SK-N-SH treated with all-trans-retinoic acid at 6 μM for 48 hours (cell line): ENCODE data around the gene TRIM44.
"Not testable (repeated sequence)": the region's sequence is repeated elsewhere in the genome, so short reads cannot be mapped to it uniquely, and the experiment has no call there.

Experiments used
- ATAC-seq: fragments of 200-7000 bp; cut with Tn5 transposase; 3 replicates; pipeline ENCODE4 v1.9.1; 2020; ENCODE audit warnings: mild to moderate bottlenecking, moderate library complexity
- ARNTL ChIP-seq: fragments of 450-650 bp; formaldehyde crosslinking; IDR thresholded peaks from 2 replicates; pipeline ENCODE4 v1.5.0; 2020; ENCODE audit warnings: low read depth, mild to moderate bottlenecking, moderate library complexity, borderline replicate concordance
- BACH2 ChIP-seq: fragments of 250-450 bp; sonication (Bioruptor Pico); IDR thresholded peaks from 2 replicates; pipeline ENCODE4 v1.9.0; 2021; ENCODE audit warnings: mild to moderate bottlenecking, borderline replicate concordance
- CREB5 ChIP-seq: fragments of 250-450 bp; sonication (Bioruptor Pico); IDR thresholded peaks from 2 replicates; pipeline ENCODE4 v1.5.1; 2020; ENCODE audit warnings: low read depth, mild to moderate bottlenecking, moderate library complexity
- ESRRG ChIP-seq: fragments of 250-450 bp; sonication (Bioruptor Pico); IDR thresholded peaks from 2 replicates; pipeline ENCODE4 v1.6.1; 2021; ENCODE audit warnings: mild to moderate bottlenecking
- GLIS3 ChIP-seq: fragments of 250-450 bp; sonication (Bioruptor Pico); IDR thresholded peaks from 2 replicates; pipeline ENCODE4 v1.5.0; 2020; ENCODE audit warnings: mild to moderate bottlenecking, moderate library complexity
- OSR1 ChIP-seq: fragments of 250-450 bp; sonication (Bioruptor Pico); IDR thresholded peaks from 2 replicates; pipeline ENCODE4 v1.8.0; 2022; ENCODE audit warnings: moderate library complexity, mild to moderate bottlenecking, inconsistent platforms
- PPARA ChIP-seq: fragments of 250-450 bp; sonication (Bioruptor Pico); IDR thresholded peaks from 2 replicates; pipeline ENCODE4 v1.5.0; 2020; ENCODE audit warnings: mild to moderate bottlenecking, borderline replicate concordance
- RARB ChIP-seq: fragments of 250-450 bp; sonication (Bioruptor Pico); IDR thresholded peaks from 2 replicates; pipeline ENCODE4 v1.8.0; 2021; ENCODE audit warnings: mild to moderate bottlenecking, moderate library complexity
- SNAI2 ChIP-seq: fragments of 250-450 bp; sonication (Bioruptor Pico); IDR thresholded peaks from 2 replicates; pipeline ENCODE4 v1.5.0; 2020; ENCODE audit warnings: mild to moderate bottlenecking, moderate library complexity
- TCF4 ChIP-seq: fragments of 250-450 bp; sonication (Bioruptor Pico); IDR thresholded peaks from 2 replicates; pipeline ENCODE4 v1.8.0; 2021; ENCODE audit warnings: mild to moderate bottlenecking, moderate library complexity, borderline replicate concordance
- TSHZ2 ChIP-seq: fragments of 250-450 bp; sonication (Bioruptor Pico); IDR thresholded peaks from 2 replicates; pipeline ENCODE4 v1.5.0; 2020; ENCODE audit warnings: mild to moderate bottlenecking, moderate library complexity
- ZC3H10 ChIP-seq: fragments of 250-450 bp; sonication (Bioruptor Pico); IDR thresholded peaks from 2 replicates; pipeline ENCODE4 v1.5.1; 2021; ENCODE audit warnings: mild to moderate bottlenecking, moderate library complexity
- ZFP3 ChIP-seq: fragments of 250-450 bp; sonication (Bioruptor Pico); IDR thresholded peaks from 2 replicates; pipeline ENCODE4 v1.5.0; 2020; ENCODE audit warnings: mild to moderate bottlenecking, moderate library complexity
- ZFP30 ChIP-seq: fragments of 450-650 bp; formaldehyde crosslinking; IDR thresholded peaks from 2 replicates; pipeline ENCODE4 v1.5.0; 2022; ENCODE audit warnings: mild to moderate bottlenecking, moderate library complexity
- ZNF565 ChIP-seq: fragments of 450-650 bp; formaldehyde crosslinking; conservative IDR thresholded peaks from 2 replicates; pipeline ENCODE4 v1.5.0; 2020; ENCODE audit warnings: low read depth, mild to moderate bottlenecking, moderate library complexity
- ZNF70 ChIP-seq: fragments of 450-650 bp; formaldehyde crosslinking; IDR thresholded peaks from 2 replicates; pipeline ENCODE4 v1.5.0; 2020; ENCODE audit warnings: mild to moderate bottlenecking, moderate library complexity
- ZNF8 ChIP-seq: fragments of 450-650 bp; formaldehyde crosslinking; IDR thresholded peaks from 2 replicates; pipeline ENCODE4 v1.5.0; 2020; ENCODE audit warnings: mild to moderate bottlenecking, moderate library complexity
- TF ChIP-seq, protein P1 (sequence below): fragments of 250-450 bp; sonication (Bioruptor Pico); IDR thresholded peaks from 2 replicates; pipeline ENCODE4 v1.8.0; 2020; ENCODE audit warnings: mild to moderate bottlenecking, moderate library complexity, borderline replicate concordance
- TF ChIP-seq, protein P2 (sequence below): fragments of 250-450 bp; sonication (Bioruptor Pico); IDR thresholded peaks from 2 replicates; pipeline ENCODE4 v1.8.0; 2021; ENCODE audit warnings: low read depth, mild to moderate bottlenecking, moderate library complexity, borderline replicate concordance
- TF ChIP-seq, protein P3 (sequence below): fragments of 250-450 bp; sonication (Bioruptor Pico); IDR thresholded peaks from 2 replicates; pipeline ENCODE4 v1.5.1; 2021; ENCODE audit warnings: mild to moderate bottlenecking, moderate library complexity

TRIM44 gene

DNA sequence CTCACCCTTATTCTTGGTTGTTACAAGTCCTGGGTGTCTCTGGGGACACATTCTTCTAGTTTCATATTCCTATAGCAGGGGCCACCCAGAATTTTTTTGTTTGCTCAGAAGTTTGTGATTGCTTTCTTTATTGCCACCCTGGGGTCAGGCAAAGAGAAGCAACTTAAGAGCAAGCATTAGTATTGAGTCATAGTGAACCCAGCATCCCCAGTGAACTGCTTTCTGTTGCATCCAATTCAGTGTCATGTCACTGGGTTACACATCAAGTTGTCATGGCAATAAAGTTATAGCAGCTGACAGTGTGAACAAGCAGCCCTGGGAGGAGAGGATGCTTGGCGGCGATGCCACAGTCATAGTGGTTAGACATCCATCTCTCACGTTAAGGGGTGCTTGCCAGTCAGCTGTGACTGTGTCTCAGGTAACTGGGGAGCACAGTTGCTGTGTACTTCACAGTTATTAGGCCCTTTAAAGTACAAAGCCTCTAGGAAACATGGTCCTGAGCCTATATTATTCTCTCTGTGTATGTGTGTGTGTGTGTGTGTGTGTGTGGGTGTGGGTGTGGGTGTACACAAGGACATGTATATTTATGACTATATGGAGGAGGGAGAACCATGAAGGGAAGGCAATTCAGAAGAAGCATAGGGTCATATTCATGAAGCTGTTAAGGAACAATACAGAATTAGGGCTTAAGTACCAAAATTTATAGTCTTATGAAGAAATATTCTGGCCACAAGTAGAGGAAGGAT is 52.5 kb downstream of the TRIM44 start (continued):
- no peak for TF ChIP-seq GLIS3

GRCh38 chr11:35715677-35716076 is 53.1 kb downstream of the TRIM44 start:
- not testable (repeated sequence) for ATAC-seq

DNA sequence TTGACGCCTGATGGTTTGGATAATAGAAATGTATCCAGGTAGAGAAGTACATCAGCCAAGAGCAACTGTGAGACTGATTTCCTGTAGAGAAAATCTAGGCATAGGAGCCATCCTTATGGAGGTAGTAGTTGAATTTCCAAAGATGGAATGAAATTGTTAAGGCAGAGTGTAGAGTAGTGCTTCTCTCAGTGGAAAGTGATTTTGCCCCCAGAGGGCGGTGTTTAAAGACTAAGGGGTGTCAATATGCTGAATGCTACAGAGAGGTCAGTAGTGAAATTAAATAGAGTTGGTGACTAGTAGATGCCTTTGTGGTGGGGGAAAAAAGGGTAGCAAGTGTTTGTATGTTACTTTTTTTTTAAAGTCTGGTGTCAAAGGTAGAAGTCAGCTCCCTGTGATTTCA is 54.5 kb downstream of the TRIM44 start:
- TF ChIP-seq, protein P1, sequence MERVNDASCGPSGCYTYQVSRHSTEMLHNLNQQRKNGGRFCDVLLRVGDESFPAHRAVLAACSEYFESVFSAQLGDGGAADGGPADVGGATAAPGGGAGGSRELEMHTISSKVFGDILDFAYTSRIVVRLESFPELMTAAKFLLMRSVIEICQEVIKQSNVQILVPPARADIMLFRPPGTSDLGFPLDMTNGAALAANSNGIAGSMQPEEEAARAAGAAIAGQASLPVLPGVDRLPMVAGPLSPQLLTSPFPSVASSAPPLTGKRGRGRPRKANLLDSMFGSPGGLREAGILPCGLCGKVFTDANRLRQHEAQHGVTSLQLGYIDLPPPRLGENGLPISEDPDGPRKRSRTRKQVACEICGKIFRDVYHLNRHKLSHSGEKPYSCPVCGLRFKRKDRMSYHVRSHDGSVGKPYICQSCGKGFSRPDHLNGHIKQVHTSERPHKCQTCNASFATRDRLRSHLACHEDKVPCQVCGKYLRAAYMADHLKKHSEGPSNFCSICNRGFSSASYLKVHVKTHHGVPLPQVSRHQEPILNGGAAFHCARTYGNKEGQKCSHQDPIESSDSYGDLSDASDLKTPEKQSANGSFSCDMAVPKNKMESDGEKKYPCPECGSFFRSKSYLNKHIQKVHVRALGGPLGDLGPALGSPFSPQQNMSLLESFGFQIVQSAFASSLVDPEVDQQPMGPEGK (CRISPR knock-in tag), result no peak
- TF ChIP-seq CREB5 (CRISPR knock-in tag), result no peak
- no peak for TF ChIP-seq ZFP30 (CRISPR knock-in tag)
- TF ChIP-seq SNAI2 (CRISPR knock-in tag), result no peak
- TF ChIP-seq OSR1, result no peak
- TF ChIP-seq GLIS3, result no peak
- TF ChIP-seq, protein P2, sequence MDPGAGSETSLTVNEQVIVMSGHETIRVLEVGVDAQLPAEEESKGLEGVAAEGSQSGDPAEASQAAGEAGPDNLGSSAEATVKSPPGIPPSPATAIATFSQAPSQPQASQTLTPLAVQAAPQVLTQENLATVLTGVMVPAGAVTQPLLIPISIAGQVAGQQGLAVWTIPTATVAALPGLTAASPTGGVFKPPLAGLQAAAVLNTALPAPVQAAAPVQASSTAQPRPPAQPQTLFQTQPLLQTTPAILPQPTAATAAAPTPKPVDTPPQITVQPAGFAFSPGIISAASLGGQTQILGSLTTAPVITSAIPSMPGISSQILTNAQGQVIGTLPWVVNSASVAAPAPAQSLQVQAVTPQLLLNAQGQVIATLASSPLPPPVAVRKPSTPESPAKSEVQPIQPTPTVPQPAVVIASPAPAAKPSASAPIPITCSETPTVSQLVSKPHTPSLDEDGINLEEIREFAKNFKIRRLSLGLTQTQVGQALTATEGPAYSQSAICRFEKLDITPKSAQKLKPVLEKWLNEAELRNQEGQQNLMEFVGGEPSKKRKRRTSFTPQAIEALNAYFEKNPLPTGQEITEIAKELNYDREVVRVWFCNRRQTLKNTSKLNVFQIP (CRISPR knock-in tag), result no peak
- no peak for TF ChIP-seq ZFP3 (CRISPR knock-in tag)
- no peak for TF ChIP-seq TCF4 (CRISPR knock-in tag)
- no peak for TF ChIP-seq TSHZ2 (CRISPR knock-in tag)
- no peak for TF ChIP-seq PPARA (CRISPR knock-in tag)
- TF ChIP-seq ZNF8, result no peak
- 0 out of 3 replicates have a peak, but pooled peaks have one; percentile 35 for ATAC-seq

GRCh38 chr11:35717520-35717919 is 54.9 kb downstream of the TRIM44 start:
- TF ChIP-seq, protein P3, sequence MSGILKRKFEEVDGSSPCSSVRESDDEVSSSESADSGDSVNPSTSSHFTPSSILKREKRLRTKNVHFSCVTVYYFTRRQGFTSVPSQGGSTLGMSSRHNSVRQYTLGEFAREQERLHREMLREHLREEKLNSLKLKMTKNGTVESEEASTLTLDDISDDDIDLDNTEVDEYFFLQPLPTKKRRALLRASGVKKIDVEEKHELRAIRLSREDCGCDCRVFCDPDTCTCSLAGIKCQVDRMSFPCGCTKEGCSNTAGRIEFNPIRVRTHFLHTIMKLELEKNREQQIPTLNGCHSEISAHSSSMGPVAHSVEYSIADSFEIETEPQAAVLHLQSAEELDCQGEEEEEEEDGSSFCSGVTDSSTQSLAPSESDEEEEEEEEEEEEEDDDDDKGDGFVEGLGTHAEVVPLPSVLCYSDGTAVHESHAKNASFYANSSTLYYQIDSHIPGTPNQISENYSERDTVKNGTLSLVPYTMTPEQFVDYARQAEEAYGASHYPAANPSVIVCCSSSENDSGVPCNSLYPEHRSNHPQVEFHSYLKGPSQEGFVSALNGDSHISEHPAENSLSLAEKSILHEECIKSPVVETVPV (CRISPR knock-in tag), result no peak
- TF ChIP-seq ESRRG (CRISPR knock-in tag), result no peak
- TF ChIP-seq ARNTL (CRISPR knock-in tag), result no peak
- no peak for TF ChIP-seq CREB5 (CRISPR knock-in tag)
- TF ChIP-seq ZC3H10 (CRISPR knock-in tag), result no peak
- TF ChIP-seq, protein P1 (CRISPR knock-in tag), result no peak
- TF ChIP-seq BACH2 (CRISPR knock-in tag), result no peak
- no peak for TF ChIP-seq ZFP30 (CRISPR knock-in tag)
- no peak for TF ChIP-seq PPARA (CRISPR knock-in tag)
- TF ChIP-seq, protein P2 (CRISPR knock-in tag), result no peak
- TF ChIP-seq TCF4 (CRISPR knock-in tag), result no peak
- no peak for TF ChIP-seq ZNF70 (CRISPR knock-in tag)
- no peak for TF ChIP-seq ZNF565 (CRISPR knock-in tag)
- no peak for TF ChIP-seq RARB
- TF ChIP-seq ZFP3 (CRISPR knock-in tag), result no peak
- no peak for TF ChIP-seq OSR1
- no peak for TF ChIP-seq SNAI2 (CRISPR knock-in tag)
- no peak for ATAC-seq
